IMR-90 (cell line): Measurements from ENCODE around the gene LPGAT1. TPM values are rescaled to one million over a fixed set of nuclear protein-coding genes. Genes with fewer than 3 reads are reported as not detected.

Experiments
- ATAC-seq: fragments of 200-7000 bp; cut with Tn5 transposase; 2 replicates; pipeline ENCODE4 v1.9.1; 2020; ENCODE audit warnings: low read depth, mild to moderate bottlenecking, moderate library complexity
- BruUV-seq: library from RNA; stranded (reverse); fragments of 400-500 nt; replicated peaks from 2 replicates; lab custom pipeline; 2021; lab: Mats Ljungman, UMichigan
- CTCF ChIA-PET: fragments of 300-600 bp; formaldehyde crosslinking; extraction: SDS; loops from one replicate; lab custom pipeline; 2021; ENCODE audit warnings: antibody characterized with exemption; lab: Yijun Ruan, JAX
- POLR2A ChIA-PET: fragments of 300-600 bp; sonication (Branson Sonifier 250); formaldehyde crosslinking; loops from one replicate; lab custom pipeline; 2022; ENCODE audit warnings: antibody characterized with exemption; ENCODE audit not compliant: unreplicated experiment; lab: Charles Lee
- DNase-seq: peaks from one replicate; pipeline ENCODE4 v3.0.0; 2013
- H2AFZ ChIP-seq: replicated peaks from 2 replicates; pipeline ENCODE3; 2013; ENCODE audit warnings: low read length, mild to moderate bottlenecking; ENCODE audit not compliant: poor library complexity
- H2AK5ac ChIP-seq: 2 replicates; pipeline ENCODE4 v1.6.1; 2013; ENCODE audit warnings: low read depth, low read length, inconsistent platforms
- H2AK9ac ChIP-seq: replicated peaks from 2 replicates; pipeline ENCODE3; 2013; ENCODE audit warnings: mild to moderate bottlenecking, low read depth, low read length, moderate library complexity; ENCODE audit not compliant: poor library complexity
- H2BK120ac ChIP-seq: 2 replicates; pipeline ENCODE4 v1.6.1; 2013; ENCODE audit warnings: low read depth, low read length, inconsistent platforms
- H2BK15ac ChIP-seq: 3 replicates; pipeline ENCODE4 v1.6.1; 2013; ENCODE audit warnings: low read depth, low read length, inconsistent platforms
- H2BK20ac ChIP-seq: 2 replicates; pipeline ENCODE4 v1.6.1; 2013; ENCODE audit warnings: low read depth, mild to moderate bottlenecking, inconsistent platforms, low read length, moderate library complexity
- H2BK5ac ChIP-seq: 2 replicates; pipeline ENCODE4 v1.6.1; 2013; ENCODE audit warnings: mild to moderate bottlenecking, low read depth, low read length, inconsistent platforms; ENCODE audit not compliant: poor library complexity, severe bottlenecking
- H3K14ac ChIP-seq: replicated peaks from 2 replicates; pipeline ENCODE4 v1.6.1; 2013; ENCODE audit warnings: low read depth, low read length, inconsistent platforms
- H3K18ac ChIP-seq: 2 replicates; pipeline ENCODE4 v1.6.1; 2013; ENCODE audit warnings: low read depth, low read length, control low read depth
- H3K23ac ChIP-seq: 2 replicates; pipeline ENCODE4 v1.6.1; 2013; ENCODE audit warnings: low read depth, low read length, inconsistent platforms
- H3K27ac ChIP-seq: 2 replicates; pipeline ENCODE4 v1.5.1; 2013; ENCODE audit warnings: mild to moderate bottlenecking, control low read depth, low read length; ENCODE audit not compliant: insufficient read depth
- H3K27me3 ChIP-seq: 2 replicates; pipeline ENCODE4 v1.6.1; 2013; ENCODE audit warnings: low read length; ENCODE audit not compliant: control insufficient read depth, insufficient read depth
- H3K36me3 ChIP-seq: 2 replicates; pipeline ENCODE4 v1.6.1; 2013; ENCODE audit warnings: low read length, mixed read lengths; ENCODE audit not compliant: control insufficient read depth, insufficient read depth
- H3K4ac ChIP-seq: 2 replicates; pipeline ENCODE4 v1.6.1; 2013; ENCODE audit warnings: low read depth, low read length, inconsistent platforms
- H3K4me1 ChIP-seq: 2 replicates; pipeline ENCODE4 v1.6.1; 2013; ENCODE audit warnings: low read length, mixed read lengths; ENCODE audit not compliant: control insufficient read depth, insufficient read depth
- H3K4me2 ChIP-seq: 2 replicates; pipeline ENCODE4 v1.6.1; 2013; ENCODE audit warnings: low read depth, mild to moderate bottlenecking, control low read depth, low read length, moderate library complexity
- H3K4me3 ChIP-seq: 2 replicates; pipeline ENCODE4 v1.5.1; 2013; ENCODE audit warnings: low read depth, mild to moderate bottlenecking, control low read depth, low read length, moderate library complexity; ENCODE audit not compliant: insufficient read depth
- H3K56ac ChIP-seq: 2 replicates; pipeline ENCODE4 v1.6.1; 2013; ENCODE audit warnings: low read length, inconsistent platforms; ENCODE audit not compliant: insufficient read depth; ENCODE audit errors: extremely low read depth
- H3K79me1 ChIP-seq, 2 experiments: 2 replicates each; pipeline ENCODE4 v1.6.1; 2013; ENCODE audit warnings: low read length in 2 of 2, inconsistent platforms in 1 of 2, low read depth in 1 of 2
- H3K9ac ChIP-seq: 2 replicates; pipeline ENCODE4 v1.6.1; 2013; ENCODE audit warnings: low read depth, low read length, control low read depth
- H3K9me1 ChIP-seq: 2 replicates; pipeline ENCODE4 v1.6.1; 2013; ENCODE audit warnings: low read length, inconsistent platforms; ENCODE audit not compliant: insufficient read depth
- H3K9me3 ChIP-seq: 2 replicates; pipeline ENCODE4 v1.6.1; 2013; ENCODE audit warnings: low read length; ENCODE audit not compliant: control insufficient read depth, insufficient read depth
- H4K20me1 ChIP-seq: 2 replicates; pipeline ENCODE4 v1.6.1; 2013; ENCODE audit warnings: low read length, inconsistent platforms; ENCODE audit not compliant: insufficient read depth
- H4K5ac ChIP-seq: 2 replicates; pipeline ENCODE4 v1.6.1; 2013; ENCODE audit warnings: mild to moderate bottlenecking, low read depth, low read length, control low read depth
- H4K8ac ChIP-seq, 2 experiments: 2 replicates each; pipeline ENCODE4 v1.6.1; 2013; ENCODE audit warnings: low read depth in 2 of 2, low read length in 2 of 2, control low read depth in 1 of 2, inconsistent platforms in 1 of 2
- H4K91ac ChIP-seq: 2 replicates; pipeline ENCODE4 v1.6.1; 2013; ENCODE audit warnings: low read depth, low read length, inconsistent platforms; ENCODE audit not compliant: insufficient read depth
- BHLHE40 ChIP-seq: fragments of 150-350 bp; IDR thresholded peaks from 2 replicates; pipeline ENCODE4 v1.6.1; 2016; ENCODE audit warnings: mild to moderate bottlenecking, low read depth, low read length
- CEBPB ChIP-seq: IDR thresholded peaks from 2 replicates; pipeline ENCODE4 v1.6.1; 2012; ENCODE audit warnings: low read depth, low read length, improper control_type of control experiment
- MAFK ChIP-seq: IDR thresholded peaks from 2 replicates; pipeline ENCODE4 v1.6.1; 2012; ENCODE audit warnings: low read depth, low read length, improper control_type of control experiment
- MAZ ChIP-seq: IDR thresholded peaks from 2 replicates; pipeline ENCODE4 v1.6.1; 2012; ENCODE audit warnings: low read depth, mild to moderate bottlenecking, low read length, improper control_type of control experiment, moderate library complexity, borderline replicate concordance
- MXI1 ChIP-seq: IDR thresholded peaks from 2 replicates; pipeline ENCODE4 v1.6.1; 2012; ENCODE audit warnings: low read depth, mild to moderate bottlenecking, low read length, moderate library complexity, borderline replicate concordance
- NFE2L2 ChIP-seq: fragments of 150-350 bp; IDR thresholded peaks from 2 replicates; pipeline ENCODE4 v1.6.1; 2016; ENCODE audit warnings: low read depth, mild to moderate bottlenecking, low read length
- RAD21 ChIP-seq: IDR thresholded peaks from 2 replicates; pipeline ENCODE4 v1.6.1; 2012; ENCODE audit warnings: low read length, improper control_type of control experiment
- RCOR1 ChIP-seq: IDR thresholded peaks from 2 replicates; pipeline ENCODE4 v1.6.1; 2012; ENCODE audit warnings: mild to moderate bottlenecking, low read length, improper control_type of control experiment; ENCODE audit not compliant: insufficient replicate concordance
- SMC3 ChIP-seq: fragments of 150-350 bp; IDR thresholded peaks from 2 replicates; pipeline ENCODE4 v1.6.1; 2016; ENCODE audit warnings: low read depth, mild to moderate bottlenecking, antibody characterized with exemption, low read length, moderate library complexity
- WGBS, 2 experiments: methylation state at CpG; one replicate each; pipeline versions ENCODE4 v1.1.5 to v1.1.7; 2013; ENCODE audit warnings: missing lambda C conversion rate in 2 of 2; ENCODE audit not compliant: insufficient read length in 1 of 2; ENCODE audit errors: extremely low coverage in 2 of 2; 5-methylcytosine and 5-hydroxymethylcytosine counted together
- dilution Hi-C: fragments of 300-500 bp; cut with HindIII; formaldehyde crosslinking; loops from one replicate; pipeline ENCODE4 v1.14.3; 2018; ENCODE audit warnings: low sequenced_read_pairs; ENCODE audit not compliant: unreplicated experiment
- in situ Hi-C: fragments of 300-500 bp; cut with MboI; formaldehyde crosslinking; loops from 3 replicates; pipeline ENCODE4 v1.14.3; 2019; ENCODE audit warnings: low sequenced_read_pairs, inconsistent platforms, mixed read lengths
- intact Hi-C: fragments of 100-400 bp; cut with micrococcal nuclease; formaldehyde crosslinking; loops from 2 replicates; pipeline ENCODE4 v1.10.0; 2022
- polyA plus RNA-seq, 3 experiments: library from polyadenylated mRNA; depleted of rRNA; stranded (reverse); fragments of >200 nt; gene quantifications; 2 replicates each; pipeline ENCODE4 v1.2.3, GENCODE V29; 2012; ENCODE audit warnings: low replicate concordance in 1 of 3
- total RNA-seq: library from RNA; depleted of rRNA; stranded (reverse); fragments of >200 nt; gene quantifications from 2 replicates; pipeline ENCODE4 v1.2.3, GENCODE V29; 2012
- TF ChIP-seq, protein P1 (sequence below): fragments of 150-350 bp; IDR thresholded peaks from 2 replicates; pipeline ENCODE4 v1.6.1; 2017; ENCODE audit warnings: mild to moderate bottlenecking, antibody characterized with exemption, low read length, low read depth
- TF ChIP-seq, protein P2 (sequence below): fragments of 150-350 bp; IDR thresholded peaks from 2 replicates; pipeline ENCODE4 v1.6.1; 2016; ENCODE audit warnings: low read depth, mild to moderate bottlenecking, low read length, moderate library complexity, borderline replicate concordance

The LPGAT1 gene
- total and polyA plus RNA-seq, 2 of the 4 experiments (the other 2 are of a cell fraction), result 6.7 to 13.6 TPM

DNA sequence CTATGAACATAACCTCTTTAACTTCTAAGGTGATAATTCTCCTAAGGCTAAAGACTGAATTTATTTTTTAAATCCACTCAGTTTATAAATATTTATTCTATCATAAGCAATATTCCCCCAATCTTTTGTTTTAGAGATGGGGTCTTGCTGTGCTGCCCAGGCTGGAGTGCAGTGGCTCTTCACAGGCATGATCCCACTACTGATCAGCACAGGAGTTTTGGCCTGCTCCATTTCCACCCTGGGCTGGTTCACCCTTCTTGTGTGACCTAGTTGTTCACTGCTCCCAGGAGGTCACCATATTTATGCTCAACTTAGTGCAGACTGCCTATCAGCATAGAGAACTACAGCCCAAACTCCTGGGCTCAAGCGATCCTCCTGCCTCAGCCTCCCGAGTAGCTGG lies 38.6 kb downstream of the LPGAT1 start:
- H4K8ac ChIP-seq, result no peak overlapping the region
- intact Hi-C loops (no loop called here), dilution Hi-C loops (no loop called here), in situ Hi-C loops (no loop called here)
- BruUV-seq, result no TSS peak
- H3K36me3 ChIP-seq, result peaks cover 10% of the 10 kb centered on the region
- H2BK5ac ChIP-seq, result no peak overlapping the region
- H3K27me3 ChIP-seq, result no peaks in the 10 kb centered on the region
- no peak overlapping the region for H3K56ac ChIP-seq
- peaks cover 2% of the 10 kb centered on the region; the same call in 1 of the 2 replicates for H3K9me1 ChIP-seq
- H2AK9ac ChIP-seq, result no peak overlapping the region
- H3K14ac ChIP-seq, result no peak overlapping the region
- no peaks in the 10 kb centered on the region for H3K9me3 ChIP-seq
- 100% methylated on average over 2 of the region's 2 CpGs; no CpG with 5 or more reads in 1 of the 2 experiments for WGBS, 2 experiments
- H4K20me1 ChIP-seq, result no peaks in the 10 kb centered on the region
- no peak overlapping the region for H2BK15ac ChIP-seq
- no peak overlapping the region for H4K91ac ChIP-seq
- CTCF ChIA-PET, result no interaction called here
- no peak overlapping the region for H2AFZ ChIP-seq
- H3K4ac ChIP-seq, result no peak overlapping the region
- no peak overlapping the region for H3K18ac ChIP-seq
- no peak overlapping the region for H3K27ac ChIP-seq
- no peak overlapping the region for H3K4me2 ChIP-seq
- no peak overlapping the region for H2AK5ac ChIP-seq
- H2BK20ac ChIP-seq, result no peak overlapping the region
- no peak overlapping the region for H3K23ac ChIP-seq
- ATAC-seq (no peak), DNase-seq (no peak)
- no peaks in the 10 kb centered on the region for H3K4me1 ChIP-seq
- peaks cover 3 to 9% of the 10 kb centered on the region in 2 experiments; a peak in 2 of 4 replicates for H3K79me1 ChIP-seq
- no peak overlapping the region for H4K5ac ChIP-seq
- no peak overlapping the region for H3K9ac ChIP-seq
- POLR2A ChIA-PET, result no interaction called here
- H2BK120ac ChIP-seq, result no peak overlapping the region
- no peak overlapping the region for H3K4me3 ChIP-seq
- TF ChIP-seq CEBPB (no peak), SMC3 (no peak), RCOR1 (no peak), BHLHE40 (no peak), MXI1 (no peak), RAD21 (no peak), MAZ (no peak), MAFK (no peak), NFE2L2 (no peak)
- TF ChIP-seq, protein P1, sequence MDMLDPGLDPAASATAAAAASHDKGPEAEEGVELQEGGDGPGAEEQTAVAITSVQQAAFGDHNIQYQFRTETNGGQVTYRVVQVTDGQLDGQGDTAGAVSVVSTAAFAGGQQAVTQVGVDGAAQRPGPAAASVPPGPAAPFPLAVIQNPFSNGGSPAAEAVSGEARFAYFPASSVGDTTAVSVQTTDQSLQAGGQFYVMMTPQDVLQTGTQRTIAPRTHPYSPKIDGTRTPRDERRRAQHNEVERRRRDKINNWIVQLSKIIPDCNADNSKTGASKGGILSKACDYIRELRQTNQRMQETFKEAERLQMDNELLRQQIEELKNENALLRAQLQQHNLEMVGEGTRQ, result no peak
- TF ChIP-seq, protein P2, sequence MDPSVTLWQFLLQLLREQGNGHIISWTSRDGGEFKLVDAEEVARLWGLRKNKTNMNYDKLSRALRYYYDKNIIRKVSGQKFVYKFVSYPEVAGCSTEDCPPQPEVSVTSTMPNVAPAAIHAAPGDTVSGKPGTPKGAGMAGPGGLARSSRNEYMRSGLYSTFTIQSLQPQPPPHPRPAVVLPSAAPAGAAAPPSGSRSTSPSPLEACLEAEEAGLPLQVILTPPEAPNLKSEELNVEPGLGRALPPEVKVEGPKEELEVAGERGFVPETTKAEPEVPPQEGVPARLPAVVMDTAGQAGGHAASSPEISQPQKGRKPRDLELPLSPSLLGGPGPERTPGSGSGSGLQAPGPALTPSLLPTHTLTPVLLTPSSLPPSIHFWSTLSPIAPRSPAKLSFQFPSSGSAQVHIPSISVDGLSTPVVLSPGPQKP, result no peak
